Sigmoid colon (tissue), 3 donors: Measurements from ENCODE around the gene CD248.

Experiments
- CTCF ChIP-seq, 4 experiments: fragments of 450-650 bp in 3 of 4; fragments of 200-600 bp in 1 of 4; IDR thresholded peaks; one replicate each; pipeline ENCODE4 v1.5.1; 2016 to 2019; ENCODE audit warnings: antibody characterized with exemption in 4 of 4, mild to moderate bottlenecking in 3 of 4, moderate library complexity in 2 of 4
- POLR2A ChIP-seq, 2 donors: fragments of 450-650 bp; IDR thresholded peaks; one replicate each; pipeline ENCODE4 v1.6.1; 2016; ENCODE audit warnings: antibody characterized with exemption in 2 of 2, mild to moderate bottlenecking in 2 of 2, moderate library complexity in 2 of 2

DNA sequence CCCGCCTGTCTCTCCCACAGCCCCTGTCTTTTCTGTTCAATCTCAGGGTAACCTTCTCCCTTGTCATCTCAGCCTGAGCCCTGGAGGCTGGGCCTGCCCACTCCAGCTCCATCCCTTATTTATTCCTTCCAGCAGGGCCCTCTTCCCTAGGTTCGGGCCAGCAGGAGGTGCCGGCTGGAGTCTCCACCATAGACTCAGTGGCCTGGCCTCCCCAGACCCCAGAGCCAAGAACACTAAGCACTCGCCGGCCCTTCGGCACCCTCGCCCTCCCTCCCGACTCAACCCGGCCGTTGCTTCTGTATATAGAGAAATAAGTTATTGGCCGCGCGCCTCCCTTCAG, 49.8 kb downstream of the CD248 start:
- TF ChIP-seq CTCF (IDR thresholded peaks at IDR 0.05): no peak
- no peak for TF ChIP-seq POLR2A (IDR thresholded peaks at IDR 0.05)
